GM23248 (cell line): Measurements from ENCODE around the gene PEMT. TPM values are rescaled to one million over a fixed set of nuclear protein-coding genes. Genes with fewer than 3 reads are reported as not detected.

Experiments
- DNase-seq: peaks from one replicate; pipeline ENCODE4 v3.0.0-alpha.2; 2015
- H2AFZ ChIP-seq: fragments of 200-600 bp; sonication (generic); 2 replicates; pipeline ENCODE4 v1.6.1; 2016; ENCODE audit warnings: antibody characterized with exemption
- H3F3A ChIP-seq: fragments of 200-600 bp; sonication (generic); 2 replicates; pipeline ENCODE4 v1.6.1; 2016; ENCODE audit warnings: mild to moderate bottlenecking, antibody characterized with exemption, mixed run types; ENCODE audit not compliant: insufficient read depth
- H3K27ac ChIP-seq: fragments of 200-600 bp; sonication (generic); 2 replicates; pipeline ENCODE4 v1.5.1; 2016; ENCODE audit warnings: mild to moderate bottlenecking
- H3K27me3 ChIP-seq: fragments of 200-600 bp; sonication (generic); replicated peaks from 2 replicates; pipeline ENCODE4 v1.6.1; 2016; ENCODE audit warnings: mild to moderate bottlenecking; ENCODE audit not compliant: insufficient read depth
- H3K36me3 ChIP-seq: fragments of 200-600 bp; sonication (generic); 2 replicates; pipeline ENCODE4 v1.6.1; 2016; ENCODE audit warnings: low read depth, mild to moderate bottlenecking
- H3K4me1 ChIP-seq: fragments of 200-600 bp; sonication (generic); 2 replicates; pipeline ENCODE4 v1.6.1; 2016; ENCODE audit warnings: mild to moderate bottlenecking; ENCODE audit not compliant: insufficient read depth
- H3K4me2 ChIP-seq: fragments of 200-600 bp; sonication (generic); one replicate; pipeline ENCODE4 v1.6.1; 2016; ENCODE audit warnings: mild to moderate bottlenecking; ENCODE audit not compliant: unreplicated experiment
- H3K4me3 ChIP-seq: fragments of 200-600 bp; sonication (generic); 2 replicates; pipeline ENCODE4 v1.5.1; 2016; ENCODE audit warnings: mild to moderate bottlenecking
- H3K79me2 ChIP-seq: fragments of 200-600 bp; sonication (generic); 2 replicates; pipeline ENCODE4 v1.6.1; 2016; ENCODE audit warnings: mild to moderate bottlenecking; ENCODE audit not compliant: insufficient read depth
- H3K9ac ChIP-seq: fragments of 200-600 bp; sonication (generic); 2 replicates; pipeline ENCODE4 v1.6.1; 2016; ENCODE audit warnings: mild to moderate bottlenecking
- H3K9me2 ChIP-seq: fragments of 200-600 bp; sonication (generic); 2 replicates; pipeline ENCODE4 v1.6.1; 2016; ENCODE audit warnings: mixed run types, mild to moderate bottlenecking, moderate library complexity; ENCODE audit not compliant: insufficient read depth
- H3K9me3 ChIP-seq: fragments of 200-600 bp; sonication (generic); one replicate; pipeline ENCODE4 v1.6.1; 2017; ENCODE audit warnings: low read depth
- H4K20me1 ChIP-seq: fragments of 200-600 bp; sonication (generic); 2 replicates; pipeline ENCODE4 v1.6.0; 2016; ENCODE audit not compliant: insufficient read depth
- EZH2 ChIP-seq: fragments of 200-600 bp; sonication (generic); IDR thresholded peaks from 2 replicates; pipeline ENCODE4 v1.6.1; 2018; ENCODE audit warnings: antibody characterized with exemption, mild to moderate bottlenecking; ENCODE audit not compliant: insufficient read depth, poor library complexity, severe bottlenecking
- EZH2phosphoT487 ChIP-seq: fragments of 200-600 bp; sonication (generic); IDR thresholded peaks from 2 replicates; pipeline ENCODE4 v1.6.1; 2018; ENCODE audit warnings: antibody characterized with exemption, moderate library complexity, mild to moderate bottlenecking, low read depth; ENCODE audit not compliant: insufficient read depth
- WGBS, 2 experiments: methylation state at CpG; one replicate each; pipeline ENCODE4 v1.1.6; 2015 to 2017; ENCODE audit warnings: low lambda C conversion rate in 2 of 2, low coverage in 1 of 2; ENCODE audit errors: missing lambda C conversion rate in 2 of 2; 5-methylcytosine and 5-hydroxymethylcytosine counted together
- in situ Hi-C: fragments of 300-500 bp; cut with MboI; formaldehyde crosslinking; loops from 2 replicates; pipeline ENCODE4 v1.15.0; 2020
- polyA plus RNA-seq: library from polyadenylated mRNA; unstranded; fragments of >200 nt; fragmentation: Nextera tagmentation; extraction: Ambion mirVana; gene quantifications from 2 replicates; pipeline ENCODE4 v1.2.1, GENCODE V29; 2016
- total RNA-seq: library from RNA; depleted of rRNA; stranded (reverse); fragments of >200 nt; shearing (Covaris generic); gene quantifications from 2 replicates; pipeline ENCODE4 v1.2.3, GENCODE V29; 2014

Gene PEMT
- total and polyA plus RNA-seq, 2 experiments from 2014 or later: 62.0 to 68.7 TPM

DNA sequence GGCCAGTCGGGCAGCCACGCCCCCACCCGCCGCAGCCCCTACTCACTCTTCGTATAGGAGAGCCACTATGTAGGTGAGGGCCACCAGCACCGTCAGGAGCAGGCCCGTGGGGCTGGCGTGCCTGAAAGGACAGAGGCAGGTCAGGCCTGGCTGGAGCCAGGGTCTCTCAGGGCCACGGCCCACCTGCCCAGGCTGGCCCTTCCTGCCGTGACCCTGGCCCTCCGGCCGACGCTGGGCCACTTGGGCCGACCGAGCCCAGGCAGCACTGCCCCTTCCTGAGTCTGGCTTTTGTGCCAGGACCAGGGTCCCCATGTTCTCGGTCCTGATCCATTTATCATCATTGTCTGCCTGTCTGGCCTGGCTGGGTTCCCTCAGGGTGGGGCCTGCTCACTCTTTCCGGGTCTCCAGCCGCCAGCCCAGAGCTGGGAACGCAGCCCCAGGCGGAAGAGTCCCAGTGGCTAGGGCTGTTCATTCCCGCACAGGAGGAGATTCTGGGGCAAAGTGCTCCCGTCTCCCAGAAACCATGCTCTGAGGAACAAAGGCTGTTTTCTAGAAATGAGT lies 85.2 kb downstream of the PEMT start:
- no peak overlapping the region for H3K27ac ChIP-seq
- no peaks in the 10 kb centered on the region for H3F3A ChIP-seq
- no peaks in the 10 kb centered on the region for H3K79me2 ChIP-seq
- no peak overlapping the region for H3K4me2 ChIP-seq
- no peak overlapping the region for H3K4me3 ChIP-seq
- no peak overlapping the region for H2AFZ ChIP-seq
- no peaks in the 10 kb centered on the region for H3K4me1 ChIP-seq
- DNase-seq: no peak
- no peaks in the 10 kb centered on the region for H4K20me1 ChIP-seq
- in situ Hi-C loops: no loop called here
- H3K27me3 ChIP-seq: no peaks in the 10 kb centered on the region
- no peaks in the 10 kb centered on the region for H3K9me3 ChIP-seq
- no peaks in the 10 kb centered on the region for H3K36me3 ChIP-seq
- no peak overlapping the region for H3K9ac ChIP-seq
- TF ChIP-seq EZH2phosphoT487 (no peak), EZH2 (no peak)
- 71 to 76% methylated on average over 20 to 21 of the region's 22 CpGs for WGBS, 2 experiments
- H3K9me2 ChIP-seq: no peaks in the 10 kb centered on the region

DNA sequence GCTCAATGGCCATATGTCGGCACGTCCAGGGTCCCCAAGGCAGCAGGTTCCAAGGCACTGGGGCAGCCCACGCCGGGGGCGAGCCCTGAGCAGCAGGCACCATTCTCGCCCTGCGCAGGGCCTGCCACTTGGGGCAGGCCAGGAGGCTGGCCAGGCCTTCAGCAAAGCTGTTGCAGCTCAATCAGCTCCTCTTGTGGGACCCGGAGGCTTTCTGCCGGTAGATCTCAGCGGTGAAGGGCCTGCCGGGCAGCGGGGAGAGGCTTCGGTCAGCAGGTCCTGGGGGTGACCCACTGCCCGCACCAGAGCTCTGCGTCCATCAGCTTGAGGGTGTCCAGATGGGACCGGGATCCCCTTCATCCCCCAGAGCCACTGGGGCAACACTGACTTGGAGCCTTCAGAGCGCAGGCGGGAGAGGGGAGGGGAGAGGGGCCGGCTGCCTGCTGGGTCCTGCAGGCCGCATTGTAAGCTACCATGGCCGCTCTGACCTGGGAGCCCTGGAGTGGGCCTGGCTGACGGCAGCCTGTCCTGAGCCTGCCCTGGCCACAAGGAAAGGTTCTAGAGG lies 85.8 kb downstream of the PEMT start:
- H3K9ac ChIP-seq: no peak overlapping the region
- no peaks in the 10 kb centered on the region for H3K79me2 ChIP-seq
- H3F3A ChIP-seq: no peaks in the 10 kb centered on the region
- TF ChIP-seq EZH2: no peak
- TF ChIP-seq EZH2phosphoT487: no peak
- DNase-seq: no peak
- no peaks in the 10 kb centered on the region for H3K27me3 ChIP-seq
- H3K36me3 ChIP-seq: no peaks in the 10 kb centered on the region
- 95 to 99% methylated on average over 20 to 21 of the region's 22 CpGs for WGBS, 2 experiments
- in situ Hi-C loops: no loop called here
- no peak overlapping the region for H3K4me3 ChIP-seq
- no peak overlapping the region for H2AFZ ChIP-seq
- no peaks in the 10 kb centered on the region for H3K9me3 ChIP-seq
- H3K4me2 ChIP-seq: no peak overlapping the region
- H4K20me1 ChIP-seq: no peaks in the 10 kb centered on the region
- no peaks in the 10 kb centered on the region for H3K9me2 ChIP-seq
- no peak overlapping the region for H3K27ac ChIP-seq
- no peaks in the 10 kb centered on the region for H3K4me1 ChIP-seq

DNA sequence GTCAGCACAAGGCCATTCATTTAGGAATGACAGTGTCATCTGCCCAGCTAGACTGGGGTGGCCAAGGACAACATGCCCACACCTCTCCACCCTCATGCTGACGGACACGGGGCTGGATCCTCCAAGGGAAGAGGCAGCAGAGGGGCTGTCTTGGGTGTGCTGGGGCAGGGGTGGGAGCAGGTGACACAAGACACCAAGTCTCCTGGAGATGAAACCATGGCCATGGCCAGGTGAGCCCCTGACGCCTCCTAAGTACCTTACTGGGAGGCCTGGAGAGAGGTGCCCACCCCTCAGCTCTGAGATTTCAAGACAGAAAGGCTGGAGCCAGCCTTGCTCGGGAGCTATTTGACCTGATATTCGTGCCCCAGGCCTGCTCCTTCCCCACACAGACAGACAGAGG lies 86.4 kb downstream of the PEMT start:
- Histone ChIP-seq H3K9me3 (no peaks in the 10 kb centered on the region), H3K9me2 (no peaks in the 10 kb centered on the region), H3K4me1 (no peaks in the 10 kb centered on the region), H3K36me3 (no peaks in the 10 kb centered on the region), H3K27ac (no peak overlapping the region), H3F3A (no peaks in the 10 kb centered on the region), H2AFZ (no peak overlapping the region), H3K4me2 (no peak overlapping the region), H3K9ac (no peak overlapping the region), H3K79me2 (no peaks in the 10 kb centered on the region), H3K27me3 (no peaks in the 10 kb centered on the region), H4K20me1 (no peaks in the 10 kb centered on the region), H3K4me3 (no peak overlapping the region)
- in situ Hi-C loops: no loop called here
- 84 to 89% methylated on average over 5 of the region's 5 CpGs for WGBS, 2 experiments
- no peak for TF ChIP-seq EZH2
- TF ChIP-seq EZH2phosphoT487: no peak
- no peak for DNase-seq

DNA sequence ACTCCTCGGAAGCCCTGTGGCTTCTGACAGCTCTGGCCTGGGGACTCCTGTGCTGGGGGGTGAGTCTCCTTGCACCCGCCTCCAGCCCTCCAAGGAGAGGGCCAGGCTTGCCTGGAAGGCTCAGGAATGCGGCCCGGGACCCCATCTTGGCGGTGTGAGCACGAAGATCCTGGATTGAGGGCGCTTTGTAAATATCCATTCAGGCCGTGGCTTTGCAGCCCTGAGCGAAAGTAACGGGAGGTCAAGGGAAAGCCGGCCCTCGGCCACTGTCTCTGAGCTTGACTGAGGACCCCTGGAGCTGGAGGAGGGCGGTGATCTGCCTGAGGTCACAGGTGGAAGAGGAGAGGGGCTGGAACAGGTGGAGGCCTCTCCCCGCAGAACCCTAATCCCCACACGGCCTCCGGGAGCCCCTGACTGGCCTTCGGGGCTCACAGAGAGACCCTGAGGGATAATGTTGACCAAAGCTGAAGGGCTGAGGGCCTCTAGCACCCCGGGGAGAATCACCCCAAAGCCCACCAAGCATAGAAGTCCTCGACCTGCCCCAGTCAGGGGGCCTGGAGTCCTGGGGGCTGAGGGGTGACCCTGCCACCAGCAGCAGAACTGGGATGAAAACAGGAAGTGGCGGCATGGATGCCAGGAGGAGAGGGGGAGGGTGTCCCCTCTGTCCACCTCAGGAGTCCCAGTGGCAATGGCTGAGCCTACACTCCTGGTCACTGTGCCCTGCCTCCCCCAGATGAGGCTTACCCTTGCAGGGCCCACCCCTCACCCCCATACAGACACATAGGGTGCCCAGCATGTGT lies 87.0 kb downstream of the PEMT start:
- no peak overlapping the region for H2AFZ ChIP-seq
- in situ Hi-C loops: no loop called here

More for the DNA sequence above, 87.0 kb downstream of the PEMT start:
- TF ChIP-seq EZH2 (no peak), EZH2phosphoT487 (no peak)
- Histone ChIP-seq H3K27ac (no peak overlapping the region), H3K9me2 (no peaks in the 10 kb centered on the region), H3K4me3 (no peak overlapping the region), H3K9ac (no peak overlapping the region), H3F3A (no peaks in the 10 kb centered on the region), H3K4me2 (no peak overlapping the region), H3K27me3 (no peaks in the 10 kb centered on the region), H3K4me1 (no peaks in the 10 kb centered on the region), H3K9me3 (no peaks in the 10 kb centered on the region), H3K36me3 (no peaks in the 10 kb centered on the region), H3K79me2 (no peaks in the 10 kb centered on the region), H4K20me1 (no peaks in the 10 kb centered on the region)
- no peak for DNase-seq
- 77 to 78% methylated on average over 19 to 20 of the region's 20 CpGs for WGBS, 2 experiments
